IPS DF 6.9 (cell line): ENCODE results near the gene INA.
"Not testable (repeated sequence)": the region's sequence is repeated elsewhere in the genome, so short reads cannot be mapped to it uniquely, and the experiment has no call there.

Experiments
- DNase-seq: peaks from one replicate; pipeline ENCODE4 v3.0.0-alpha.2; 2013; ENCODE audit warnings: low read depth, low spot score
- H3K27ac ChIP-seq: one replicate; pipeline ENCODE4 v1.5.1; 2013; ENCODE audit warnings: low read length, control low read depth
- H3K27me3 ChIP-seq: 2 replicates; pipeline ENCODE4 v1.6.1; 2013; ENCODE audit warnings: mild to moderate bottlenecking, low read length; ENCODE audit not compliant: control insufficient read depth, insufficient read depth
- H3K36me3 ChIP-seq: 2 replicates; pipeline ENCODE4 v1.6.1; 2013; ENCODE audit warnings: low read length; ENCODE audit not compliant: control insufficient read depth, insufficient read depth
- H3K4me1 ChIP-seq: 2 replicates; pipeline ENCODE4 v1.6.1; 2013; ENCODE audit warnings: low read length; ENCODE audit not compliant: control insufficient read depth, insufficient read depth
- H3K4me3 ChIP-seq: 2 replicates; pipeline ENCODE4 v1.5.1; 2013; ENCODE audit warnings: mild to moderate bottlenecking, low read length
- H3K9me3 ChIP-seq: 2 replicates; pipeline ENCODE4 v1.6.1; 2013; ENCODE audit warnings: low read length, inconsistent platforms; ENCODE audit not compliant: control insufficient read depth, insufficient read depth
- WGBS: extraction: QIAGEN DNeasy Blood & Tissue Kit; methylation state at CpG from one replicate; pipeline ENCODE4 v1.1.7; 2013; ENCODE audit warnings: mixed read lengths, missing lambda C conversion rate; ENCODE audit not compliant: insufficient read length, insufficient coverage; 5-methylcytosine and 5-hydroxymethylcytosine counted together

Gene INA

DNA sequence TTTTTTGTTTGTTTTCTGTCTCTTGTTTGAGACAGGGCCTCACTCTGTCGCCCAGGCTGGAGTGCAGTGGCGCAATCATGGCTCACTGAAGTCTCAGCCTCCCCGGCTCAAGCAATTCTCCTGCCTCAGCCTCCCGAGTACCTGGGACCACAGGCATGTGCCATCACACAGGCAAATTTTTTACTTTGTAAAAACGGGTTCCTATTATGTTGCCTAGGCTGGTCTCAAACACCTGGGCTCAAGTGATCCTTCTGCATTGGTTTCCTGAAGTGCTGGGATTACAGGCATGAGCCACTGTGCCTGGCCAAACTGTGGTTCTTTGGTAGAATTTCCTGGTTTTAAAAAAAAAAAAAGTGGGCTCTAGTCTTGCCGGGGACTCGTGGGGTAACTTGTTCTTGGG lies 31.4 kb upstream of the INA start, which contains the start of gene RPEL1:
Gene RPEL1 (plus strand): TSS at position 301 of the 400 bp plus-strand sequence. CDS start 110 bp downstream, outside the sequence.
- H3K9me3 ChIP-seq, H3K4me3 ChIP-seq, H3K4me1 ChIP-seq, H3K36me3 ChIP-seq, DNase-seq, H3K27ac ChIP-seq, H3K27me3 ChIP-seq: not testable (repeated sequence)
- no CpG with 5 or more reads among the region's 7 CpGs for WGBS

DNA sequence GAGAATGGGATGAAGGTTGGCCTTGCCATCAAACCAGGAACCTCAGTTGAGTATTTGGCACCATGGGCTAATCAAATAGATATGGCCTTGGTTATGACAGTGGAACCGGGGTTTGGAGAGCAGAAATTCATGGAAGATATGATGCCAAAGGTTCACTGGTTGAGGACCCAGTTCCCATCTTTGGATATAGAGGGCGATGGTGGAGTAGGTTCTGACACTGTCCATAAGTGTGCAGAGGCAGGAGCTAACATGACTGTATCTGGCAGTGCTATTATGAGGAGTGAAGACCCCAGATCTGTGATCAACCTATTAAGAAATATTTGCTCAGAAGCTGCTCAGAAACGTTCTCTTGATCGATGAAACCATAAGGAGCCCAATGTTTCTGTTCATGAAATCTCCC lies 30.6 kb upstream of the INA start:
- no peaks in the 10 kb centered on the region for H3K4me1 ChIP-seq
- H3K4me3 ChIP-seq: no peak overlapping the region
- DNase-seq: no peak
- H3K9me3 ChIP-seq: no peaks in the 10 kb centered on the region
- no peak overlapping the region for H3K27ac ChIP-seq
- H3K36me3 ChIP-seq: no peaks in the 10 kb centered on the region
- WGBS: no CpG with 5 or more reads among the region's 4 CpGs
- H3K27me3 ChIP-seq: no peaks in the 10 kb centered on the region

DNA sequence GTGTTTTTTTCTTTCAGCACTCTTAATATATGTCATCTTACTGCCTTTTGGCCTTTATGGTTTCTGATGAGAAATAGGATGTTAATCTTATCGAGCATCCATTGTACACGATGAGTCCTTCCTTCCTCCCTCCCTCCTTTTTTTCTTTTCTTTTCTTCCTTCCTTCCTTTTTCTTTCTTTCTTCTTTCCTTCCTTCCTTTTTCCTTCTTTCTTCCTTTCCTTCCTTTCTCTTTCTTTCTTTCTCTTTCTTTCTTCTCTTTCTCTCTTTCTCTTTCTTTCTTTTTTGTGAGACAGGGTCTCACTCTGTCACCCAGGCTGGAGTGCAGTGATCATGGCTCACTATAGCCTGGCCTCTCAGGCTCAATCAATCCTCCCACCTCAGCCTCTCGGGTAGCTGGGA lies 22.8 kb upstream of the INA start:
- no peak overlapping the region for H3K27ac ChIP-seq
- no peak overlapping the region for H3K4me3 ChIP-seq
- no peaks in the 10 kb centered on the region for H3K4me1 ChIP-seq
- no peak for DNase-seq
- no peaks in the 10 kb centered on the region for H3K27me3 ChIP-seq
- H3K9me3 ChIP-seq: no peaks in the 10 kb centered on the region
- no CpG with 5 or more reads among the region's 3 CpGs for WGBS
- H3K36me3 ChIP-seq: no peaks in the 10 kb centered on the region

DNA sequence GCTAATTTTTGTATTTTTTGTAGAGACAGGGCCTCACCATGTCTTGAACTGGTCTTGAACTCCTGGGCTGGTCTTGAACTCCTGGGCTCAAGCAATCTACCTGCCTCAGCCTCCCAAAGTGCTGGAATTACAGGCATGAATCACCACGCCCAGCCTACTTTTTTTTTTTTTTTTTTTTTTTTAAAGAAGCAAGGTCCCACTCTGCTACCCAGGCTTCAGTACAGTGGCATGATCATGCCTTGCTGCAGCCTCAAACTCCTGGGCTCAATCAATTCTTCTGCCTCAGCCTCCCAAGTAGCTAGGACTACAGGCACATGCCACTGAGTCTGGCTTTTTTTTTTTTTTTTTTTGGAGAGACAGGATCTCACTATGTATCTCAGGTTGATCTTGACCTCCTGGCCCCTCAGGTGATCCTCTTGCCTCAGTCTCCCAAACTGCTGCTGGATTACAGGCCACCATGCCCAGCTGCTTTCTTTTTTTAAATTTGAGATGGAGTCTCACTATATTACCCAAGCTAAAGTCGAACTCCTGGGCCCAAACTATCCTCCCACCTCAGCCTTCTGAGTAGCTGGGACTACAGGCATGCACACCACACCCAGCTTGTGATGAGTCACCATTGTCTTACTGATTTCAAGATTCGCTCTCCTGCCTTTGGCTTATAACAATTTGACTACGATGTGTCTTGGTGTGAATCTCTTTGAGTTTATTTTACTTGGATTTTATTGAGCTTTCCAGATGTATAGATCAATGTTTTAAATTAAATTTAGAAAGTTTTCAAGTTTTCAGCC lies 22.2 kb upstream of the INA start:
- Histone ChIP-seq H3K9me3 (no peaks in the 10 kb centered on the region), H3K27ac (no peak overlapping the region), H3K4me1 (no peaks in the 10 kb centered on the region), H3K27me3 (no peaks in the 10 kb centered on the region), H3K4me3 (no peak overlapping the region), H3K36me3 (no peaks in the 10 kb centered on the region)
- DNase-seq: no peak
- no CpG with 5 or more reads among the region's 4 CpGs for WGBS

DNA sequence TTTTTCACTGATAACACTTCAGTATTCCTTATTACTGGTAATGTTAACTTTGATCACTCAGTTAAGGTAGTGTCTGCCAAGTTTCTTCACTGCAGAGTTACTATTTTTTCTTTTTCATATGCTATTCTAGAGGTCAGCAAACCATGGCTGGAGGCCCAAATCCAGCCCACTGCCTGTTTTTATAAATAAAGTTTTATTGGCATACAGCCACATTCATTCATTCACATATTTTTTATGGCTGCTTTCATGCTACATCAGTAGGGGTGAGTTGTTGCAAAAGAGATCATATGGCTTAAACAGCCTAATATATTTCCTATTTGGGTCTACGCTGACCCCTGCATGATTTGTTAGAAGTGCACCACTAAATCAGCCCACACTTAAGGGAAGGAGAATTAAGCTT lies 20.3 kb upstream of the INA start:
- H3K27me3 ChIP-seq: no peaks in the 10 kb centered on the region
- no peak for DNase-seq
- H3K9me3 ChIP-seq: no peaks in the 10 kb centered on the region
- no CpG with 5 or more reads among the region's 1 CpG for WGBS
- no peak overlapping the region for H3K27ac ChIP-seq
- no peaks in the 10 kb centered on the region for H3K36me3 ChIP-seq
- no peaks in the 10 kb centered on the region for H3K4me1 ChIP-seq
- H3K4me3 ChIP-seq: no peak overlapping the region

DNA sequence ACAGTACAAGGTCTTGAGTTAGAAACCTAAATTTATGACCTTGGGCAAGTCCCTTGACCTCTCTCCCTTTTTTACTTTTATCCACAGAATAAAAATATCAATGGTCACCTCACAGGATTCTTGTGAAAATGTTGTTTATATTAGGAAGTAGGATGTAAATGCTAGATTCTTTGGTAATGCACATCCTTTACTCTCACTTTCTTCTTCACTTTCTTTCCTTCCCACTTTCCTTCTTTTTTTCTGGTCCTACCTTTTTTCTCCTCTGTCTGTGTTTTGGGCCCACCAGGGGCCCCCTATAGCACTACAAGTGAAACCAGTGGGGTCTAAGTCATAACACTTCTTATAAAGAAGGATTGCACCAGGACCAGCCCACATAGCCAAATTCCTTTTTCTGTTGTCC lies 19.1 kb upstream of the INA start:
- H3K27ac ChIP-seq: no peak overlapping the region
- no peak for DNase-seq
- no peaks in the 10 kb centered on the region for H3K27me3 ChIP-seq
- H3K4me3 ChIP-seq: no peak overlapping the region
- no peaks in the 10 kb centered on the region for H3K4me1 ChIP-seq
- H3K36me3 ChIP-seq: no peaks in the 10 kb centered on the region
- no peaks in the 10 kb centered on the region for H3K9me3 ChIP-seq

- WGBS: no CpG with 5 or more reads among the region's 4 CpGs
- DNase-seq, H3K27ac ChIP-seq, H3K9me3 ChIP-seq, H3K4me3 ChIP-seq, H3K4me1 ChIP-seq, H3K36me3 ChIP-seq, H3K27me3 ChIP-seq: not testable (repeated sequence)
Observed at GRCh38 chr10:103258928-103259327, 18.0 kb upstream of the INA start.

GRCh38 chr10:103259989-103260388 lies 16.9 kb upstream of the INA start:
- DNase-seq: no peak
- WGBS: no CpG with 5 or more reads among the region's 5 CpGs
- H3K4me1 ChIP-seq: no peaks in the 10 kb centered on the region
- no peaks in the 10 kb centered on the region for H3K36me3 ChIP-seq
- no peak overlapping the region for H3K4me3 ChIP-seq
- H3K9me3 ChIP-seq: no peaks in the 10 kb centered on the region
- no peaks in the 10 kb centered on the region for H3K27me3 ChIP-seq
- no peak overlapping the region for H3K27ac ChIP-seq

GRCh38 chr10:103262229-103262628 lies 14.7 kb upstream of the INA start:
- H3K36me3 ChIP-seq: no peaks in the 10 kb centered on the region
- DNase-seq: no peak
- WGBS: no CpG with 5 or more reads among the region's 3 CpGs
- H3K4me1 ChIP-seq: no peaks in the 10 kb centered on the region
- no peak overlapping the region for H3K4me3 ChIP-seq
- H3K27me3 ChIP-seq: no peaks in the 10 kb centered on the region
- H3K27ac ChIP-seq: no peak overlapping the region
- no peaks in the 10 kb centered on the region for H3K9me3 ChIP-seq

GRCh38 chr10:103265717-103266329 lies 11.1 kb upstream of the INA start:
- Histone ChIP-seq H3K4me3 (no peak overlapping the region), H3K27me3 (no peaks in the 10 kb centered on the region), H3K27ac (no peak overlapping the region), H3K9me3 (no peaks in the 10 kb centered on the region), H3K4me1 (no peaks in the 10 kb centered on the region), H3K36me3 (no peaks in the 10 kb centered on the region)
- WGBS: no CpG with 5 or more reads among the region's 11 CpGs
- DNase-seq: no peak

- no peak for DNase-seq
- no peak overlapping the region for H3K27ac ChIP-seq
Observed at GRCh38 chr10:103273041-103273441, 3.9 kb upstream of the INA start.

More at GRCh38 chr10:103273041-103273441, 3.9 kb upstream of the INA start:
- Histone ChIP-seq H3K27me3 (peaks cover 16% of the 10 kb centered on the region), H3K9me3 (no peaks in the 10 kb centered on the region), H3K36me3 (no peaks in the 10 kb centered on the region), H3K4me1 (peaks cover 3% of the 10 kb centered on the region; the same call in 1 of the 2 replicates), H3K4me3 (no peak overlapping the region)
- no CpG with 5 or more reads among the region's 4 CpGs for WGBS
